Neural cell (in vitro differentiated cells): ENCODE data around the gene MINDY2. TPM values are rescaled to one million over a fixed set of nuclear protein-coding genes. Genes with fewer than 3 reads are reported as not detected.

Experiments used
- H2AFZ ChIP-seq: fragments of 200-600, 300-800 bp; sonication (generic), shearing (Covaris generic); 2 replicates; pipeline ENCODE4 v1.6.0; 2014; ENCODE audit warnings: low read depth, mild to moderate bottlenecking, antibody characterized with exemption, low read length, moderate library complexity
- H3F3A ChIP-seq: fragments of 200-600 bp; shearing (Covaris generic); 2 replicates; pipeline ENCODE4 v1.6.1; 2016; ENCODE audit warnings: mild to moderate bottlenecking, moderate library complexity, mixed read lengths, antibody characterized with exemption, low read length; ENCODE audit not compliant: insufficient read depth, poor library complexity, severe bottlenecking
- H3K27ac ChIP-seq: fragments of 200-600, 300-800 bp; sonication (generic), shearing (Covaris generic); 2 replicates; pipeline ENCODE4 v1.5.1; 2014; ENCODE audit warnings: mild to moderate bottlenecking, low read length, moderate library complexity
- H3K27me3 ChIP-seq: fragments of 300-800, 200-600 bp; sonication (generic), shearing (Covaris generic); 2 replicates; pipeline ENCODE4 v1.6.0; 2014; ENCODE audit warnings: mild to moderate bottlenecking, low read depth, low read length, moderate library complexity; ENCODE audit not compliant: insufficient read depth
- H3K36me3 ChIP-seq: fragments of 300-800, 200-600 bp; sonication (generic), shearing (Covaris generic); 2 replicates; pipeline ENCODE4 v1.5.1; 2014; ENCODE audit warnings: mild to moderate bottlenecking, antibody characterized with exemption, low read length, moderate library complexity; ENCODE audit not compliant: insufficient read depth
- H3K4me2 ChIP-seq: fragments of 300-800, 200-600 bp; sonication (generic), shearing (Covaris generic); 2 replicates; pipeline ENCODE4 v1.6.0; 2014; ENCODE audit warnings: mild to moderate bottlenecking, low read length
- H3K4me3 ChIP-seq: fragments of 300-800, 200-600 bp; sonication (generic), shearing (Covaris generic); 2 replicates; pipeline ENCODE4 v1.5.1; 2014; ENCODE audit warnings: mild to moderate bottlenecking, low read length, moderate library complexity
- H3K79me2 ChIP-seq: fragments of 200-600 bp; shearing (Covaris generic); replicated peaks from 2 replicates; pipeline ENCODE4 v1.6.0; 2014; ENCODE audit warnings: mild to moderate bottlenecking, low read length, moderate library complexity; ENCODE audit not compliant: insufficient read depth
- H3K9ac ChIP-seq: fragments of 300-800, 200-600 bp; sonication (generic), shearing (Covaris generic); 2 replicates; pipeline ENCODE4 v1.6.1; 2016; ENCODE audit warnings: mild to moderate bottlenecking, low read length, mixed read lengths
- H3K9me2 ChIP-seq: fragments of 200-600 bp; shearing (Covaris generic); 2 replicates; pipeline ENCODE4 v1.6.1; 2016; ENCODE audit warnings: mild to moderate bottlenecking, low read length, mixed read lengths; ENCODE audit not compliant: insufficient read depth
- H3K9me3 ChIP-seq: fragments of 200-600, 300-800 bp; sonication (generic), shearing (Covaris generic); 2 replicates; pipeline ENCODE4 v1.6.1; 2016; ENCODE audit warnings: mild to moderate bottlenecking, mixed run types, low read length, moderate library complexity, mixed read lengths
- H4K20me1 ChIP-seq: fragments of 200-600 bp; shearing (Covaris generic); 2 replicates; pipeline ENCODE4 v1.6.1; 2016; ENCODE audit warnings: mild to moderate bottlenecking, mixed run types; ENCODE audit not compliant: insufficient read depth
- CTCF ChIP-seq: fragments of 450-650 bp; IDR thresholded peaks from 2 replicates; pipeline ENCODE4 v1.5.1; 2014; ENCODE audit warnings: antibody characterized with exemption, mild to moderate bottlenecking, moderate library complexity; ENCODE audit not compliant: poor library complexity, severe bottlenecking
- EP300 ChIP-seq: fragments of 450-650 bp; conservative IDR thresholded peaks from 2 replicates; pipeline ENCODE4 v1.6.1; 2014; ENCODE audit warnings: antibody characterized with exemption, mild to moderate bottlenecking, moderate library complexity; ENCODE audit not compliant: poor library complexity, severe bottlenecking
- EZH2 ChIP-seq: fragments of 200-600, 300-800 bp; shearing (Covaris generic), sonication (generic); IDR thresholded peaks from 2 replicates; pipeline ENCODE4 v1.6.1; 2014; ENCODE audit warnings: antibody characterized with exemption, low read length, borderline replicate concordance, mild to moderate bottlenecking; ENCODE audit not compliant: insufficient read depth, poor library complexity, severe bottlenecking
- MXI1 ChIP-seq: fragments of 450-650 bp; conservative IDR thresholded peaks from 2 replicates; pipeline ENCODE4 v1.6.1; 2014; ENCODE audit warnings: antibody characterized with exemption, mild to moderate bottlenecking; ENCODE audit not compliant: poor library complexity, severe bottlenecking
- POLR2AphosphoS5 ChIP-seq: IDR thresholded peaks from 2 replicates; pipeline ENCODE4 v1.6.1; 2012
- RAD21 ChIP-seq: fragments of 450-650 bp; conservative IDR thresholded peaks from 2 replicates; pipeline ENCODE4 v1.6.1; 2014; ENCODE audit warnings: antibody characterized with exemption, mild to moderate bottlenecking, moderate library complexity
- SMC3 ChIP-seq: fragments of 450-650 bp; conservative IDR thresholded peaks from 2 replicates; pipeline ENCODE4 v1.6.1; 2014; ENCODE audit warnings: antibody characterized with exemption, mild to moderate bottlenecking, moderate library complexity; ENCODE audit not compliant: poor library complexity
- TAF1 ChIP-seq: IDR thresholded peaks from 2 replicates; pipeline ENCODE4 v1.6.1; 2012; ENCODE audit warnings: low read depth
- polyA plus RNA-seq: library from polyadenylated mRNA; depleted of rRNA; stranded (reverse); fragments of >200 nt; gene quantifications from 2 replicates; pipeline ENCODE4 v1.2.3, GENCODE V29; 2014
- TF ChIP-seq, protein P1 (sequence below): IDR thresholded peaks from 2 replicates; pipeline ENCODE4 v1.6.1; 2012; ENCODE audit warnings: borderline replicate concordance

The MINDY2 gene
- polyA plus RNA-seq, 1 donor from 2014 or later: 22.8 TPM

DNA sequence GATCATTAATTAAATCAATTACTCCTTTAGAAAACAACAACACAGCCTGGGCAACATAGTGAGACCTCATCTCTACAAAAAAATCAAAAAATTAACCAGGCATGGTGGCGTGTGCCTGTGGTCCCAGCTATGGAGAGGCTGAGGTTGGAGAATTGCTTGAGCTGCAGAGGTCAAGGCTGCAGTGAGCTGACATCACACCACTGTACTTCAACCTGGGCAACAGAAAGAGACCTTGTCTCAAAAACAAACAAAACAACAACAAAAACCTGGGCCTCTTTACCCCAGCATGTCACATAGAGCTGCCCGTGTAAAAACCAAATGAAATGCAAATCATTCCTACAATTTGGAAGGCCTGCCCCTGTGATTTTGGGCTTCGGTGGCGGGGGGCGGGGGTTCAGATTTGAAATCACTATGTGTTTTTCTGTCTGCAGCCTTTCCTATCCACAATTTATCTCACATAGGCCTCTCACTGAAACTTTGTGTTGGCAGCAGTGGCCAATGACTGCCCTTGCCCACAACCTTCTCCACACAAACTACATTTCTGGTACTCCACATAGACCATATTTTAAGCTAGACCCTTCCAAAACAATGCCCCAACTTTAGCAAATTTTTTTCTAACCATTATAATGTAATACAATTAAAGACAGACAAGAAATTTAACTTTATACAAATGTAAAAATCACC lies 28.1 kb upstream of the MINDY2 start:
- Histone ChIP-seq H3F3A (no peaks in the 10 kb centered on the region), H3K79me2 (peaks cover 97% of the 10 kb centered on the region), H3K27me3 (no peaks in the 10 kb centered on the region), H3K9me3 (no peaks in the 10 kb centered on the region), H2AFZ (no peak overlapping the region), H3K4me3 (no peak overlapping the region), H4K20me1 (no peaks in the 10 kb centered on the region), H3K9ac (no peak overlapping the region), H3K27ac (no peak overlapping the region), H3K36me3 (no peaks in the 10 kb centered on the region), H3K9me2 (no peaks in the 10 kb centered on the region), H3K4me2 (no peak overlapping the region)
- TF ChIP-seq RAD21: no peak
- TF ChIP-seq TAF1: no peak
- TF ChIP-seq CTCF: no peak
- TF ChIP-seq SMC3: no peak

- Histone ChIP-seq H3K79me2 (peaks cover 74% of the 10 kb centered on the region), H3K4me2 (peak overlapping the region; percentile 18), H3K36me3 (no peaks in the 10 kb centered on the region), H3F3A (no peaks in the 10 kb centered on the region), H3K9me2 (no peaks in the 10 kb centered on the region), H4K20me1 (no peaks in the 10 kb centered on the region), H3K4me3 (peak overlapping the region; percentile 90), H3K27ac (no peak overlapping the region), H3K9me3 (no peaks in the 10 kb centered on the region), H3K9ac (no peak overlapping the region), H2AFZ (no peak overlapping the region), H3K27me3 (no peaks in the 10 kb centered on the region)
- TF ChIP-seq POLR2AphosphoS5 (no peak), SMC3 (no peak), CTCF (no peak), EZH2 (no peak)
Observed at GRCh38 chr15:58746174-58746573, 24.9 kb upstream of the MINDY2 start.

GRCh38 chr15:58748040-58748851 lies 22.9 kb upstream of the MINDY2 start:
- Histone ChIP-seq H3K9me3 (no peaks in the 10 kb centered on the region), H3K4me2 (peak overlapping the region; percentile 79), H3F3A (no peaks in the 10 kb centered on the region), H3K27ac (peak overlapping the region; percentile 94), H3K9ac (peak overlapping the region; percentile 89), H3K27me3 (no peaks in the 10 kb centered on the region), H3K9me2 (no peaks in the 10 kb centered on the region), H2AFZ (peak overlapping the region; percentile 8), H4K20me1 (no peaks in the 10 kb centered on the region), H3K79me2 (peaks cover 54% of the 10 kb centered on the region), H3K36me3 (no peaks in the 10 kb centered on the region), H3K4me3 (peak overlapping the region; percentile 90)
- TF ChIP-seq EZH2: no peak
- no peak for TF ChIP-seq POLR2AphosphoS5
- TF ChIP-seq, protein P1, sequence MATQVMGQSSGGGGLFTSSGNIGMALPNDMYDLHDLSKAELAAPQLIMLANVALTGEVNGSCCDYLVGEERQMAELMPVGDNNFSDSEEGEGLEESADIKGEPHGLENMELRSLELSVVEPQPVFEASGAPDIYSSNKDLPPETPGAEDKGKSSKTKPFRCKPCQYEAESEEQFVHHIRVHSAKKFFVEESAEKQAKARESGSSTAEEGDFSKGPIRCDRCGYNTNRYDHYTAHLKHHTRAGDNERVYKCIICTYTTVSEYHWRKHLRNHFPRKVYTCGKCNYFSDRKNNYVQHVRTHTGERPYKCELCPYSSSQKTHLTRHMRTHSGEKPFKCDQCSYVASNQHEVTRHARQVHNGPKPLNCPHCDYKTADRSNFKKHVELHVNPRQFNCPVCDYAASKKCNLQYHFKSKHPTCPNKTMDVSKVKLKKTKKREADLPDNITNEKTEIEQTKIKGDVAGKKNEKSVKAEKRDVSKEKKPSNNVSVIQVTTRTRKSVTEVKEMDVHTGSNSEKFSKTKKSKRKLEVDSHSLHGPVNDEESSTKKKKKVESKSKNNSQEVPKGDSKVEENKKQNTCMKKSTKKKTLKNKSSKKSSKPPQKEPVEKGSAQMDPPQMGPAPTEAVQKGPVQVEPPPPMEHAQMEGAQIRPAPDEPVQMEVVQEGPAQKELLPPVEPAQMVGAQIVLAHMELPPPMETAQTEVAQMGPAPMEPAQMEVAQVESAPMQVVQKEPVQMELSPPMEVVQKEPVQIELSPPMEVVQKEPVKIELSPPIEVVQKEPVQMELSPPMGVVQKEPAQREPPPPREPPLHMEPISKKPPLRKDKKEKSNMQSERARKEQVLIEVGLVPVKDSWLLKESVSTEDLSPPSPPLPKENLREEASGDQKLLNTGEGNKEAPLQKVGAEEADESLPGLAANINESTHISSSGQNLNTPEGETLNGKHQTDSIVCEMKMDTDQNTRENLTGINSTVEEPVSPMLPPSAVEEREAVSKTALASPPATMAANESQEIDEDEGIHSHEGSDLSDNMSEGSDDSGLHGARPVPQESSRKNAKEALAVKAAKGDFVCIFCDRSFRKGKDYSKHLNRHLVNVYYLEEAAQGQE: no peak
- TF ChIP-seq EP300: no peak
- TF ChIP-seq RAD21: no peak
- no peak for TF ChIP-seq SMC3
- TF ChIP-seq MXI1: no peak
- TF ChIP-seq CTCF: no peak
- no peak for TF ChIP-seq TAF1
